ENCODE results near the gene MSANTD3.

GRCh38 chr9:100472268-100472667 lies 45.3 kb downstream of the MSANTD3 start:
- TF ChIP-seq, protein P1, sequence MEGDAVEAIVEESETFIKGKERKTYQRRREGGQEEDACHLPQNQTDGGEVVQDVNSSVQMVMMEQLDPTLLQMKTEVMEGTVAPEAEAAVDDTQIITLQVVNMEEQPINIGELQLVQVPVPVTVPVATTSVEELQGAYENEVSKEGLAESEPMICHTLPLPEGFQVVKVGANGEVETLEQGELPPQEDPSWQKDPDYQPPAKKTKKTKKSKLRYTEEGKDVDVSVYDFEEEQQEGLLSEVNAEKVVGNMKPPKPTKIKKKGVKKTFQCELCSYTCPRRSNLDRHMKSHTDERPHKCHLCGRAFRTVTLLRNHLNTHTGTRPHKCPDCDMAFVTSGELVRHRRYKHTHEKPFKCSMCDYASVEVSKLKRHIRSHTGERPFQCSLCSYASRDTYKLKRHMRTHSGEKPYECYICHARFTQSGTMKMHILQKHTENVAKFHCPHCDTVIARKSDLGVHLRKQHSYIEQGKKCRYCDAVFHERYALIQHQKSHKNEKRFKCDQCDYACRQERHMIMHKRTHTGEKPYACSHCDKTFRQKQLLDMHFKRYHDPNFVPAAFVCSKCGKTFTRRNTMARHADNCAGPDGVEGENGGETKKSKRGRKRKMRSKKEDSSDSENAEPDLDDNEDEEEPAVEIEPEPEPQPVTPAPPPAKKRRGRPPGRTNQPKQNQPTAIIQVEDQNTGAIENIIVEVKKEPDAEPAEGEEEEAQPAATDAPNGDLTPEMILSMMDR (IDR thresholded peaks at IDR 0.05; ENCODE audit: borderline replicate concordance, extremely low read depth, low read length, poor library complexity, severe bottlenecking) = no peak
- TF ChIP-seq EZH2 (IDR thresholded peaks at IDR 0.05; ENCODE audit: borderline replicate concordance, low read depth, low read length, severe bottlenecking) = no peak
